HCT116 (cell line): Measurements from ENCODE around the gene GALNS. TPM values are rescaled to one million over a fixed set of nuclear protein-coding genes. Genes with fewer than 3 reads are reported as not detected.
"Not testable (repeated sequence)": the region's sequence is repeated elsewhere in the genome, so short reads cannot be mapped to it uniquely, and the experiment has no call there.

Experiments
- ATAC-seq: fragments of 200-7000 bp; cut with Tn5 transposase; 2 replicates; pipeline ENCODE4 v1.9.1; 2020; ENCODE audit warnings: mild to moderate bottlenecking, moderate library complexity
- BruUV-seq: library from RNA; stranded (reverse); fragments of 400-500 nt; replicated peaks from 2 replicates; lab custom pipeline; 2021; lab: Mats Ljungman, UMichigan
- CTCF ChIA-PET: fragments of 300-600 bp; sonication (Branson Sonifier 250); formaldehyde crosslinking; loops from one replicate; lab custom pipeline; 2021; ENCODE audit warnings: antibody characterized with exemption; lab: Charles Lee
- POLR2A ChIA-PET: fragments of 300-600, 350-600 bp; sonication (Branson Sonifier 250); formaldehyde crosslinking; loops from one replicate; lab custom pipeline; 2021; ENCODE audit warnings: antibody characterized with exemption; lab: Charles Lee
- RAD21 ChIA-PET, 2 experiments: fragments of 300-600 bp; sonication (Branson Sonifier 250); formaldehyde crosslinking; loops; one replicate each; lab custom pipeline; 2023; ENCODE audit warnings: low total read pairs in 2 of 2; ENCODE audit not compliant: uncharacterized antibody in 2 of 2, unreplicated experiment in 2 of 2, low non-redundant PET in 1 of 2; lab: Charles Lee
- DNase-seq: peaks from one replicate; pipeline ENCODE4 v3.0.0-alpha.2; 2010; ENCODE audit warnings: low read depth, low spot score
- H2AFZ ChIP-seq: fragments of 200-600 bp; shearing (Covaris generic), sonication (generic); 2 replicates; pipeline ENCODE4 v1.6.1; 2017; ENCODE audit warnings: low read depth, mixed run types, mixed read lengths, antibody characterized with exemption, low read length; ENCODE audit not compliant: poor library complexity, severe bottlenecking
- H3K27ac ChIP-seq: 2 replicates; pipeline ENCODE4 v1.5.1; 2012; ENCODE audit warnings: low read depth, low read length
- H3K27me3 ChIP-seq: fragments of 200-600 bp; sonication (generic); 2 replicates; pipeline ENCODE4 v1.6.1; 2016; ENCODE audit warnings: mixed run types, low read length, mixed read lengths; ENCODE audit not compliant: insufficient read depth
- H3K36me3 ChIP-seq, 2 experiments: fragments of 200-500 bp in 1 of 2; fragments of 200-600 bp in 1 of 2; sonication (Bioruptor generic) in 1 of 2; sonication (generic) in 1 of 2; 2 replicates each; pipeline versions ENCODE4 v1.5.1 to v1.6.1; 2014 to 2016; ENCODE audit warnings: low read length in 2 of 2, inconsistent platforms in 1 of 2, mixed read lengths in 1 of 2, mixed run types in 1 of 2; ENCODE audit not compliant: insufficient read depth in 2 of 2, control insufficient read depth in 1 of 2
- H3K4me1 ChIP-seq, 2 experiments: fragments of 200-600 bp in 1 of 2; sonication (generic) in 1 of 2; 2 replicates each; pipeline versions ENCODE4 v1.5.1 to v1.6.1; 2012 to 2017; ENCODE audit warnings: low read length in 2 of 2, inconsistent platforms in 1 of 2, mild to moderate bottlenecking in 1 of 2, mixed read lengths in 1 of 2, mixed run types in 1 of 2, moderate library complexity in 1 of 2; ENCODE audit not compliant: insufficient read depth in 2 of 2, control insufficient read depth in 1 of 2
- H3K4me2 ChIP-seq: fragments of 200-600 bp; sonication (generic); 2 replicates; pipeline ENCODE4 v1.6.1; 2017; ENCODE audit warnings: mixed run types, low read length, mixed read lengths
- H3K4me3 ChIP-seq, 2 experiments: fragments of 200-600 bp in 1 of 2; sonication (generic) in 1 of 2; replicated peaks in 1 of 2; 2 replicates each; pipeline ENCODE4 v1.5.1; 2011 to 2016; ENCODE audit warnings: low read length in 2 of 2, control low read depth in 1 of 2, low read depth in 1 of 2, mild to moderate bottlenecking in 1 of 2, mixed read lengths in 1 of 2, mixed run types in 1 of 2
- H3K79me2 ChIP-seq: fragments of 200-600 bp; sonication (generic); 2 replicates; pipeline ENCODE4 v1.6.1; 2017; ENCODE audit warnings: mild to moderate bottlenecking, mixed run types, low read length, moderate library complexity, mixed read lengths; ENCODE audit not compliant: insufficient read depth
- H3K9ac ChIP-seq: fragments of 200-600 bp; sonication (generic); 2 replicates; pipeline ENCODE4 v1.6.1; 2016; ENCODE audit warnings: low read length, mixed read lengths
- H3K9me2 ChIP-seq: fragments of 200-600 bp; sonication (generic), shearing (Covaris generic); 2 replicates; pipeline ENCODE4 v1.6.1; 2017; ENCODE audit warnings: mixed run types, mild to moderate bottlenecking, moderate library complexity; ENCODE audit not compliant: insufficient read depth
- H3K9me3 ChIP-seq, 2 experiments: fragments of 200-500 bp in 1 of 2; fragments of 200-600 bp in 1 of 2; sonication (Bioruptor generic) in 1 of 2; sonication (generic) in 1 of 2; 2 replicates each; pipeline ENCODE4 v1.6.1; 2014 to 2017; ENCODE audit warnings: low read length in 2 of 2, mixed read lengths in 2 of 2, inconsistent platforms in 1 of 2, low read depth in 1 of 2, mild to moderate bottlenecking in 1 of 2, mixed run types in 1 of 2, moderate library complexity in 1 of 2; ENCODE audit not compliant: control insufficient read depth in 1 of 2, insufficient read depth in 1 of 2
- H4K20me1 ChIP-seq: fragments of 200-600 bp; sonication (generic), shearing (Covaris generic); 2 replicates; pipeline ENCODE4 v1.6.1; 2017; ENCODE audit warnings: mixed run types, mild to moderate bottlenecking, moderate library complexity; ENCODE audit not compliant: insufficient read depth
- CEBPB ChIP-seq: IDR thresholded peaks from 2 replicates; pipeline ENCODE4 v1.6.1; 2012; ENCODE audit warnings: low read depth
- FOSL1 ChIP-seq: IDR thresholded peaks from 2 replicates; pipeline ENCODE4 v1.6.1; 2012; ENCODE audit warnings: low read depth
- SP1 ChIP-seq: IDR thresholded peaks from 2 replicates; pipeline ENCODE4 v1.6.1; 2012; ENCODE audit warnings: low read depth
- intact Hi-C: fragments of 100-400 bp; cut with micrococcal nuclease; formaldehyde crosslinking; loops from 2 replicates; pipeline ENCODE4 v1.10.0; 2022
- total RNA-seq: library from RNA; stranded (reverse); gene quantifications from one replicate; pipeline ENCODE4 v1.2.1, GENCODE V29; 2021; ENCODE audit not compliant: unreplicated experiment

Gene GALNS
- total RNA-seq, 1 experiment from 2014 or later, result 44.6 TPM

DNA sequence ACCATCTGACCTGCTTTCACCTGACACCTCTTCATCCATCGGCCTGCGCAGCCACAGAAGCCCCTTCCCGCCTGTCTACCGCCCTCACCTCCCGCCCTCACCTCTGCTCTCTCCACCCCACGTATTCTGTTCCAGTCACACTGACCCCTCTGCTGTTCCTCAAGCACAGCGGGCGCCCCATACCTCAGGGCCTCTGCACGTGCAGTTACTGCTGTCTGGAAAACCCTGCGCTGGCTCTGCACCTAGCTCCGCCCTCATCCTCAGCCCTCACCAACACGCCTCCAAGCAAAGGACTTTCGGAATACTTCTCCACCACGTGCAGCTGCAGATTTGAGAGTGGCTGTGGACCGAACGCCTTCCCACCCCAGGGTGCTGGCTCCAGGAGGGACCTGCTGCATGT is 34.3 kb upstream of the GALNS start:
- Histone ChIP-seq H3K27me3 (no peaks in the 10 kb centered on the region), H3K9ac (no peak overlapping the region), H3K4me1 (peaks cover 0 to 11% of the 10 kb centered on the region in 2 experiments; a peak in 2 of 4 replicates), H3K36me3 (no peaks in the 10 kb centered on the region; a peak in 1 of 4 replicates), H2AFZ (no peak overlapping the region), H4K20me1 (no peaks in the 10 kb centered on the region), H3K9me2 (no peaks in the 10 kb centered on the region), H3K27ac (no peak overlapping the region), H3K79me2 (no peaks in the 10 kb centered on the region), H3K4me2 (no peak overlapping the region), H3K4me3 (no peak overlapping the region), H3K9me3 (no peaks in the 10 kb centered on the region)
- ATAC-seq (no peak), DNase-seq (no peak)
- ChIA-PET RAD21 (interaction anchor here in 1 of 2 experiments (0.6 kb wide), 1 partner anchor 50 kb away, joined by 5 read pairs; no protein-coding TSS in a partner anchor), POLR2A (no interaction called here), CTCF (no interaction called here)
- no peak for TF ChIP-seq FOSL1
- no peak for TF ChIP-seq CEBPB
- no peak for TF ChIP-seq SP1
- intact Hi-C loops, result no loop called here
- no TSS peak for BruUV-seq

DNA sequence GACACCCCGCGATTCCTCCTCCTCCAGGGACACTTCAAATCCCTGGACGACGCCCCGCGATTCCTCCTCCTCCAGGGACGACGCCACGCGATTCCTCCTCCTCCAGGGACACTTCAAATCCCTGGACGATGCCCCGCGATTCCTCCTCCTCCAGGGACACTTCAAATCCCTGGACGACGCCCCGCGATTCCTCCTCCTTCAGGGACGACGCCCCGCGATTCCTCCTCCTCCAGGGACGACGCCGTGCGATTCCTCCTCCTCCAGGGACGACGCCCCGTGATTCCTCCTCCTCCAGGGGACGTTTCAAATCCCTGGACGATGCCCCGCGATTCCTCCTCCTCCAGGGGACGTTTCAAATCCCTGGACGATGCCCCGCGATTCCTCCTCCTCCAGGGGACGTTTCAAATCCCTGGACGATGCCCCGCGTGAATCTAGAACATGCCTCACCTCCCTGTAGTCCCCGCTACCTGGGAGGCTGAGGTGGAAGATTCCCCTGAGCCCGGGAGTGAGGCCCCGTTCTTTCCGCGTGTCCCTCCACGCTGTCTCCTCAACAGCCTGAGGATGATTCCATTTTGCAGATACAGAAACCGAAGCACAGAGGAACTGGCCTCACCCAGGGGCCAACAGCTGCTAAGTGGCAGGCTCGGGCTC is 33.1 kb upstream of the GALNS start:
- H4K20me1 ChIP-seq, H3K9me3 ChIP-seq, BruUV-seq, RAD21 ChIA-PET, H3K27ac ChIP-seq, intact Hi-C loops, H3K4me2 ChIP-seq, ATAC-seq, CTCF ChIA-PET, H3K4me3 ChIP-seq, H3K9me2 ChIP-seq, H3K27me3 ChIP-seq, POLR2A ChIA-PET, H3K79me2 ChIP-seq, H3K36me3 ChIP-seq, H3K9ac ChIP-seq, H2AFZ ChIP-seq, DNase-seq: not testable (repeated sequence)
- H3K4me1 ChIP-seq, result peaks cover 0 to 11% of the 10 kb centered on the region in 2 experiments; a peak in 2 of 4 replicates
